ENCODE results near the gene ELP1. TPM values are rescaled to one million over a fixed set of nuclear protein-coding genes. Genes with fewer than 3 reads are reported as not detected.
"Not testable (repeated sequence)": the region's sequence is repeated elsewhere in the genome, so short reads cannot be mapped to it uniquely, and the experiment has no call there.

ELP1 gene
- total RNA-seq, 2 donors from 2014 or later, result 19.7 to 30.1 TPM

GRCh38 chr9:108844391-108844790, 89.5 kb downstream of the ELP1 start:
- Mint-ChIP-seq H3K36me3 (ENCODE audit: low read depth) (no peaks in the 10 kb centered on the region), H3K9me3 (no peaks in the 10 kb centered on the region), H3K27ac (no peak overlapping the region), H3K27me3 (no peaks in the 10 kb centered on the region), H3K4me1 (peaks cover 9% of the 10 kb centered on the region), H3K4me3 (no peak overlapping the region)
- ATAC-seq (replicated peaks), result no peak

- Mint-ChIP-seq H3K27ac (peak overlapping the region; percentile 39), H3K4me1 (peaks cover 9% of the 10 kb centered on the region), H3K9me3 (no peaks in the 10 kb centered on the region), H3K4me3 (peak overlapping the region; percentile 61), H3K36me3 (ENCODE audit: low read depth) (no peaks in the 10 kb centered on the region), H3K27me3 (no peaks in the 10 kb centered on the region)
- ATAC-seq (replicated peaks), result peak; percentile 58
Measured at GRCh38 chr9:108842610-108843295, 91.2 kb downstream of the ELP1 start.

GRCh38 chr9:108839561-108839960, 94.4 kb downstream of the ELP1 start:
- not testable (repeated sequence) for H3K4me3 Mint-ChIP-seq; H3K27ac Mint-ChIP-seq; ATAC-seq (replicated peaks); H3K36me3 Mint-ChIP-seq (ENCODE audit: low read depth); H3K4me1 Mint-ChIP-seq; H3K9me3 Mint-ChIP-seq; H3K27me3 Mint-ChIP-seq

- no peak for ATAC-seq (replicated peaks)
- H3K9me3 Mint-ChIP-seq, result no peaks in the 10 kb centered on the region
- peaks cover 8% of the 10 kb centered on the region for H3K4me1 Mint-ChIP-seq
- peaks cover 2% of the 10 kb centered on the region for H3K27me3 Mint-ChIP-seq
- no peak overlapping the region for H3K4me3 Mint-ChIP-seq
- H3K27ac Mint-ChIP-seq, result no peak overlapping the region
- no peaks in the 10 kb centered on the region for H3K36me3 Mint-ChIP-seq (ENCODE audit: low read depth)
Measured at GRCh38 chr9:108838017-108838416, 95.9 kb downstream of the ELP1 start.

- no peak for ATAC-seq (replicated peaks)
- no peak overlapping the region for H3K4me3 Mint-ChIP-seq
- no peak overlapping the region for H3K27ac Mint-ChIP-seq
- no peaks in the 10 kb centered on the region for H3K36me3 Mint-ChIP-seq (ENCODE audit: low read depth)
- H3K4me1 Mint-ChIP-seq, result peaks cover 3% of the 10 kb centered on the region
- peaks cover 4% of the 10 kb centered on the region for H3K27me3 Mint-ChIP-seq
- no peaks in the 10 kb centered on the region for H3K9me3 Mint-ChIP-seq
Measured at GRCh38 chr9:108837530-108837929, 96.4 kb downstream of the ELP1 start.

GRCh38 chr9:108836781-108837180, 97.1 kb downstream of the ELP1 start:
- H3K4me3 Mint-ChIP-seq, result no peak overlapping the region
- no peaks in the 10 kb centered on the region for H3K9me3 Mint-ChIP-seq
- H3K27me3 Mint-ChIP-seq, result peaks cover 4% of the 10 kb centered on the region
- H3K27ac Mint-ChIP-seq, result no peak overlapping the region
- H3K36me3 Mint-ChIP-seq (ENCODE audit: low read depth), result no peaks in the 10 kb centered on the region
- ATAC-seq (replicated peaks), result no peak
- H3K4me1 Mint-ChIP-seq, result no peaks in the 10 kb centered on the region

- H3K36me3 Mint-ChIP-seq (ENCODE audit: low read depth), result no peaks in the 10 kb centered on the region
- ATAC-seq (replicated peaks), result no peak
- no peaks in the 10 kb centered on the region for H3K4me1 Mint-ChIP-seq
- peaks cover 4% of the 10 kb centered on the region for H3K27me3 Mint-ChIP-seq
- no peak overlapping the region for H3K4me3 Mint-ChIP-seq
- H3K9me3 Mint-ChIP-seq, result no peaks in the 10 kb centered on the region
- H3K27ac Mint-ChIP-seq, result no peak overlapping the region
Measured at GRCh38 chr9:108836319-108836718, 97.6 kb downstream of the ELP1 start.

GRCh38 chr9:108835831-108836230, 98.1 kb downstream of the ELP1 start:
- H3K27me3 Mint-ChIP-seq, result peaks cover 4% of the 10 kb centered on the region
- H3K4me1 Mint-ChIP-seq, result peaks cover under 1% of the 10 kb centered on the region
- H3K4me3 Mint-ChIP-seq, result no peak overlapping the region
- H3K27ac Mint-ChIP-seq, result no peak overlapping the region
- no peak for ATAC-seq (replicated peaks)
- no peaks in the 10 kb centered on the region for H3K9me3 Mint-ChIP-seq
- H3K36me3 Mint-ChIP-seq (ENCODE audit: low read depth), result no peaks in the 10 kb centered on the region

GRCh38 chr9:108834959-108835665, 98.8 kb downstream of the ELP1 start:
- Mint-ChIP-seq H3K36me3 (ENCODE audit: low read depth) (no peaks in the 10 kb centered on the region), H3K27ac (no peak overlapping the region), H3K9me3 (no peaks in the 10 kb centered on the region), H3K27me3 (peaks cover 8% of the 10 kb centered on the region), H3K4me1 (peaks cover 5% of the 10 kb centered on the region), H3K4me3 (no peak overlapping the region)
- no peak for ATAC-seq (replicated peaks)

- peaks cover 5% of the 10 kb centered on the region for H3K4me1 Mint-ChIP-seq
- peaks cover 8% of the 10 kb centered on the region for H3K27me3 Mint-ChIP-seq
- no peaks in the 10 kb centered on the region for H3K36me3 Mint-ChIP-seq (ENCODE audit: low read depth)
- no peak overlapping the region for H3K4me3 Mint-ChIP-seq
- H3K27ac Mint-ChIP-seq, result no peak overlapping the region
- no peak for ATAC-seq (replicated peaks)
- H3K9me3 Mint-ChIP-seq, result no peaks in the 10 kb centered on the region
Measured at GRCh38 chr9:108832179-108832500, 101.8 kb downstream of the ELP1 start.

- peak; percentile 34 for ATAC-seq (replicated peaks)
- peaks cover 5% of the 10 kb centered on the region for H3K4me1 Mint-ChIP-seq
- H3K36me3 Mint-ChIP-seq (ENCODE audit: low read depth), result no peaks in the 10 kb centered on the region
- H3K27me3 Mint-ChIP-seq, result peaks cover 8% of the 10 kb centered on the region
- H3K27ac Mint-ChIP-seq, result no peak overlapping the region
- no peak overlapping the region for H3K4me3 Mint-ChIP-seq
- H3K9me3 Mint-ChIP-seq, result no peaks in the 10 kb centered on the region
Measured at GRCh38 chr9:108831496-108832178, 102.3 kb downstream of the ELP1 start.

- Mint-ChIP-seq H3K9me3 (no peaks in the 10 kb centered on the region), H3K27ac (no peak overlapping the region), H3K4me1 (peaks cover 5% of the 10 kb centered on the region), H3K36me3 (ENCODE audit: low read depth) (no peaks in the 10 kb centered on the region), H3K4me3 (no peak overlapping the region), H3K27me3 (peaks cover 15% of the 10 kb centered on the region)
- peak; percentile 51 for ATAC-seq (replicated peaks)
Measured at GRCh38 chr9:108830272-108830671, 103.7 kb downstream of the ELP1 start.

GRCh38 chr9:108823829-108824228, 110.1 kb downstream of the ELP1 start:
- H3K4me3 Mint-ChIP-seq, result no peak overlapping the region
- H3K27me3 Mint-ChIP-seq, result peaks cover 15% of the 10 kb centered on the region
- no peaks in the 10 kb centered on the region for H3K36me3 Mint-ChIP-seq (ENCODE audit: low read depth)
- ATAC-seq (replicated peaks), result no peak
- no peaks in the 10 kb centered on the region for H3K4me1 Mint-ChIP-seq
- no peak overlapping the region for H3K27ac Mint-ChIP-seq
- peaks cover 8% of the 10 kb centered on the region for H3K9me3 Mint-ChIP-seq
